ENCODE measurements around the gene HPSE2. TPM values are rescaled to one million over a fixed set of nuclear protein-coding genes. Genes with fewer than 3 reads are reported as not detected.

HPSE2 gene
- total and polyA plus RNA-seq, 8 donors: 0.58 to 15.8 (median 2.0) TPM

DNA sequence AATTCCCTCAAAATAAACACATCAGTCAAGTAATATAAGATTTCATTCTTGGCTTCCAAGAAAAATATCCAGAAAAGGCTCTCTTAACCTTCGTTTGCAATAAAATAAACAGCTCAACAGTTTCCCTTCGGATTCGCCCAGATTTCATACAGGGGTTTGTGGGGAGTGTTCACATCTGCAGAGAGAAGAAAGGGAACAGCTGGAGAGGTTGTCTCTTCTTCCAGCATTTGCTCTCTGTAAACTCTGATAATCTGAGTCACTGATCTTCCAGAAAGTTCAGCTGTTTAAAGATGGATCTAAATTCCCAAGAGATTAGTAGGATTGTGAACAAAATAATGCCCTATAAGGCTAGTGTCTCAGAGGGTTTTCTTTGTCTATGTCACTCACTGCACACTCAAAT lies 277.9 kb downstream of the HPSE2 start:
- H3K27me3 ChIP-seq: no peaks in the 10 kb centered on the region
- H3K36me3 ChIP-seq: no peaks in the 10 kb centered on the region
- peaks cover 0 to 17% (median 8%) of the 10 kb centered on the region in 4 donors for H3K4me1 ChIP-seq
- peak overlapping the region in 2 of 5 donors; percentile 38 to 56 for H3K27ac ChIP-seq
- intact Hi-C loops (cut with DNase I; ENCODE audit: low total_unique reads): no loop called here
- H3K9me3 ChIP-seq: no peaks in the 10 kb centered on the region
- TF ChIP-seq, protein P1, sequence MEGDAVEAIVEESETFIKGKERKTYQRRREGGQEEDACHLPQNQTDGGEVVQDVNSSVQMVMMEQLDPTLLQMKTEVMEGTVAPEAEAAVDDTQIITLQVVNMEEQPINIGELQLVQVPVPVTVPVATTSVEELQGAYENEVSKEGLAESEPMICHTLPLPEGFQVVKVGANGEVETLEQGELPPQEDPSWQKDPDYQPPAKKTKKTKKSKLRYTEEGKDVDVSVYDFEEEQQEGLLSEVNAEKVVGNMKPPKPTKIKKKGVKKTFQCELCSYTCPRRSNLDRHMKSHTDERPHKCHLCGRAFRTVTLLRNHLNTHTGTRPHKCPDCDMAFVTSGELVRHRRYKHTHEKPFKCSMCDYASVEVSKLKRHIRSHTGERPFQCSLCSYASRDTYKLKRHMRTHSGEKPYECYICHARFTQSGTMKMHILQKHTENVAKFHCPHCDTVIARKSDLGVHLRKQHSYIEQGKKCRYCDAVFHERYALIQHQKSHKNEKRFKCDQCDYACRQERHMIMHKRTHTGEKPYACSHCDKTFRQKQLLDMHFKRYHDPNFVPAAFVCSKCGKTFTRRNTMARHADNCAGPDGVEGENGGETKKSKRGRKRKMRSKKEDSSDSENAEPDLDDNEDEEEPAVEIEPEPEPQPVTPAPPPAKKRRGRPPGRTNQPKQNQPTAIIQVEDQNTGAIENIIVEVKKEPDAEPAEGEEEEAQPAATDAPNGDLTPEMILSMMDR (IDR thresholded peaks at IDR 0.05): no peak
- TF ChIP-seq POLR2AphosphoS5 (IDR thresholded peaks at IDR 0.05) (peak in 1 of 3 donors; percentile 25), EP300 (IDR thresholded peaks at IDR 0.05) (no peak)
- DNase-seq: peak in 1 of 2 donors; percentile 44
- 44 to 66% (median 59%) methylated on average over 3 of the region's 3 CpGs for WGBS, 5 donors
- no peak overlapping the region for H3K4me3 ChIP-seq

DNA sequence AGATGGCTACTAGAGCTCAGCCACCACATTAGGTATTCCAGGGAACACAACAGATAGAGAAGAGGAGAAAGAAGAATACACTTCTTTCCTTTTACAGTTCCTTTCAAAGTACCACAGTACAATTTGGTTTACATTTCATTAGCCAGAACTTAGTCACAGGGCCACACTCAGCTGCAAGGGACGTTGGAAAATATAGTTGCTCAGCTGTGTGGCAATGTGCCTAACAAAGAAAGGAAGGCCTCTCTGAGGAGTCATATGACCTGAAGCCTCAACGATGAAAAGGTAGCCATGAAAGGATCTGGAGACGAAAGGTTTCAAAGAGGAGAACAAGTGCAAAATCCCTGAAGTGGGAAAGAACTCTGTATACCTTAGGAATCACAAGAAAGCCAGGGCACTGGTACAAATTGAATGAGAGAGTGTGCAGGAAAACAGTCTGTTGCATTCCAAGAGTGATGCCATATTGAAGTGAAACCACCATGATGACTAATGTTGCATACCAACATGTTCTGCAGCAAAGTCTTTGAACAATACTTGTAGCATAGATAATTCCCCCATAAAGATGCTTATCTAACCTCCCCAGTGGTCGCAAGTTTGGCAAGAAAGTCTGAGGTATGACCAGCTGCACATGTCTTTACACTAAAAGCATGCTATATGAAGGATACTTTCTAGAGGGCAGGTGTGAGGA lies 278.9 kb downstream of the HPSE2 start:
- 61 to 69% (median 66%) methylated on average over 4 of the region's 4 CpGs for WGBS, 5 donors
- TF ChIP-seq EP300 (IDR thresholded peaks at IDR 0.05) (no peak), POLR2AphosphoS5 (IDR thresholded peaks at IDR 0.05) (no peak), POLR2A (IDR thresholded peaks at IDR 0.05) (no peak)
- TF ChIP-seq, protein P1 (IDR thresholded peaks at IDR 0.05): no peak
- Histone ChIP-seq H3K9me3 (no peaks in the 10 kb centered on the region), H3K36me3 (no peaks in the 10 kb centered on the region), H3K4me3 (no peak overlapping the region), H3K4me1 (peaks cover 0 to 17% (median 8%) of the 10 kb centered on the region in 4 donors), H3K27me3 (no peaks in the 10 kb centered on the region), H3K27ac (peak overlapping the region in 2 of 5 donors; percentile 38 to 56)
- DNase-seq: no peak
- intact Hi-C loops (cut with DNase I; ENCODE audit: low total_unique reads): no loop called here

DNA sequence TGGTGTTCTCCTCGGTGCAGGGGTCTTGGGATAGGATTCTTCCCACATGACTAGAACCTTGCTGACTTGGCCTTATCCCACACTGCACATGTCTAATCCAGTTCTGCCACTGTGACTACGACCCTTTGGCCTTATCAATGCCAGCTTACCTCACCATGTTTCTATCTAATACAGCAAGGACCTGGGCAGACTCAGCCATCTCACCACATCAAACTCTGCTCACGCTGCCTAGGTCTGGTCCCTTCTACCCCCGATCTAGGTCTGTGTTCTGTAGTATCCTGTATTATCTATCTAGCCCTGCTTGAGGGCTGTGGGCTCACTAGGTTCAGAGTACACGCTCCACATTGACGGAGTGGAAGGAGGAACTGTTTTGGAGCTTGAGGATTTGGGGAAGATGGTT lies 282.4 kb downstream of the HPSE2 start:
- H3K4me1 ChIP-seq: peaks cover 0 to 11% (median 1%) of the 10 kb centered on the region in 4 donors
- 81 to 93% (median 84%) methylated on average over 6 of the region's 6 CpGs for WGBS, 5 donors
- H3K9me3 ChIP-seq: no peaks in the 10 kb centered on the region
- no peak for TF ChIP-seq EP300 (IDR thresholded peaks at IDR 0.05)
- no peak for TF ChIP-seq POLR2AphosphoS5 (IDR thresholded peaks at IDR 0.05)
- TF ChIP-seq, protein P1 (IDR thresholded peaks at IDR 0.05): no peak
- no peak for TF ChIP-seq POLR2A (IDR thresholded peaks at IDR 0.05)
- intact Hi-C loops (cut with DNase I; ENCODE audit: low total_unique reads): no loop called here
- no peak overlapping the region for H3K27ac ChIP-seq
- no peaks in the 10 kb centered on the region for H3K36me3 ChIP-seq
- H3K27me3 ChIP-seq: no peaks in the 10 kb centered on the region
- no peak for DNase-seq
- H3K4me3 ChIP-seq: no peak overlapping the region

DNA sequence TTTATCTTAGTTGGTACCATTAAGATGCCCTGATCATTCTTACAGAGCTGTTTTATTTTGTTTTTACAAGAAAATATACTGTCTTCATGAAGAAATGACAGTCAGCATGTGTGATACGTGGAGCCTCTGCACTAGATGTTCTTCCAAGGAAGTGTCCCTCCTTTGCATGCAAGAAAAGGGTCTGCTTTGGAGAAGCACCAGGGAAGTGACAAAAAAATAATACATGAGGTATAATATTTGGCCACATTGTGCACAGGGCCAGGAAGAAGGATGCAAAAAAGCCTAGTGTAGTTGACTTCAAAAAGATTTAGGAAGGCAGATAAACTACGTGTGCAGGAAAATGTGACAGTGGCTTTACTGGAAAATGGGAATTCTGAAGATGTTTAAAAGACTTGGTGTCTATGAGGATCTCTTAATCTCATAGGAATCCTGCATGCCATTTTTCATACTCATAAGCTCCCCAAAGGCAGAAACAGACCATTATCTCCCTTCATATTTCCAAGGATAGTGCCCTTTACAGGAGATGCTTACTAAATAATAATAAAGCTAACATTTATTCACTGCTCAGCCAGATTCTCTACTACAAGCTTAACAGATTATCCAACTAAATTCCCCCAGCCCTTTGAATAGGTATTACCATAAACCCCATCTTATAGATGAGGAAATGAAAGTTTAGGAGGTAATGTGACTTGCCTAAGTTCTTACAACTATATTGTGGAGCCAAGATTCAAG lies 284.2 kb downstream of the HPSE2 start:
- 49 to 75% (median 62%) methylated on average over 2 of the region's 2 CpGs for WGBS, 5 donors
- intact Hi-C loops (cut with DNase I; ENCODE audit: low total_unique reads): no loop called here
- peaks cover 0 to 9% (median 0%) of the 10 kb centered on the region in 4 donors for H3K9me3 ChIP-seq
- DNase-seq: no peak
- no peak overlapping the region for H3K27ac ChIP-seq
- H3K4me1 ChIP-seq: no peaks in the 10 kb centered on the region
- TF ChIP-seq EP300 (IDR thresholded peaks at IDR 0.05): no peak
- H3K27me3 ChIP-seq: no peaks in the 10 kb centered on the region
- H3K36me3 ChIP-seq: no peaks in the 10 kb centered on the region
- no peak overlapping the region for H3K4me3 ChIP-seq
